ENCODE results near the gene GPR82. TPM values are rescaled to one million over a fixed set of nuclear protein-coding genes. Genes with fewer than 3 reads are reported as not detected.
A peak's percentile ranks its signal among the peaks of the same experiment; 100 is the strongest.
"Not testable (repeated sequence)": the region's sequence is repeated elsewhere in the genome, so short reads cannot be mapped to it uniquely, and the experiment has no call there.

The GPR82 gene
- total RNA-seq, 2 donors from 2014 or later = not detected

DNA sequence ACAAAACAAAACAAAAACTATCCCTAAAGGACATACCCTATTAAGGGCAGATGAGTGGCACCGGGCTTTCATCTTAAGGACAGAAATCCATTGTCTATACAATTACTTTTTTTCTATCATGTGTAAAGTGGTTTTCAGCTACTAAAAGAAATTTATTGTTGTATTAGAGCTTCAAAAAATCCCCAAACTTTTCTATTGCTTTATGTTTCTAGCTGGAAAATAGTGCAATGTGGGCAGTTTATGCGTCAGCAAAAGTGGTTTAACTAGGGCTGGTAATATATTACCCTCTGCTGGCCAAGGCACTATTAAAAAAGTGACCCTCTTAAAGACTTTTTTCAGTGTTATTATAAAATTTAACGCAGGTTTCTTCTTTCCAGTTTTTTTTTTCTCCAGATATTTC, 15.5 kb upstream of the GPR82 start:
- H3K36me3 Mint-ChIP-seq = peaks cover 0 to 3% of the 10 kb centered on the region in 2 donors
- H3K27ac Mint-ChIP-seq = no peak overlapping the region
- DNase-seq (ENCODE audit: low spot score in 2 of 2) (no peak), ATAC-seq (no peak)
- no peaks in the 10 kb centered on the region for H3K9me3 Mint-ChIP-seq

DNA sequence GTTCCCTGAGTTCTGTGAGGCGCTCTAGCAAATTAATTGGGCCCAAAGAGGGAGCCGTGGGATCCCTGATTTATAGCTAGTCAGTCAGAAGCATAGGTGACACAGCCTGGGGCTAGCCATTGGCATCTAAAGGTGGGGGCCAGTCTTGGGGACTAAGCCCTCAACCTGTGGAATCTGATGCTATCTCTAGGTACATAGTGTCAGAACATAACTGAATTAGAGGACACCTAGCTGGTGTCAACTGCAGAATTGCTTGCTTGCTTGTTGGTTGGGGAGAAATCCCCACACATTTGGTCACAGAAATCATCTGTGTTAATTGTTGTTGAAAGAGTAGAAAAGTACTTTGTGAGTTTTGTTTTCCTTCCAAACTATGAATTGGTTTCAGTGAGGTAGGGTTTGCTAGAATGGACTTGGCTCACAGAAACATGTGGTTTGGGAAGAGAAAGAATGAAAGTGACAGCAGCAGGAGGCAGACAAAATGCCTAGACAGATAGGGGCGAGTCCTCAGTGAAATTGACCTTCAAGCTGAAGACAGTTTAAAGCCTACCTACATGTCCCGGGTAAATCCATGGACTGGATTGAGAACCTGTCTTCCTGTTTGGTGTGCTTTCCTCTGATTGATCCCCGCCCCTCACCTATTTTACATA, 12.8 kb upstream of the GPR82 start:
- Mint-ChIP-seq H3K27ac (no peak overlapping the region), H3K9me3 (no peaks in the 10 kb centered on the region), H3K36me3 (peaks cover 0 to 10% of the 10 kb centered on the region in 2 donors)
- DNase-seq (ENCODE audit: low spot score in 2 of 2) (no peak), ATAC-seq (peak in 1 of 2 donors; percentile 80)

GRCh38 chrX:41716222-41716621, 7.8 kb upstream of the GPR82 start:
- H3K9me3 Mint-ChIP-seq = peaks cover 8 to 16% of the 10 kb centered on the region in 2 donors
- H3K27ac Mint-ChIP-seq = no peak overlapping the region
- peaks cover 15 to 40% of the 10 kb centered on the region in 2 donors for H3K36me3 Mint-ChIP-seq
- DNase-seq (ENCODE audit: low spot score in 2 of 2) (no peak), ATAC-seq (peak; percentile 41 to 49)

GRCh38 chrX:41716767-41717473, 7.1 kb upstream of the GPR82 start:
- DNase-seq (ENCODE audit: low spot score in 2 of 2) = no peak
- Mint-ChIP-seq H3K27ac (no peak overlapping the region), H3K36me3 (peaks cover 15 to 41% of the 10 kb centered on the region in 2 donors)

GRCh38 chrX:41718481-41719235, 5.3 kb upstream of the GPR82 start:
- peaks cover 23 to 45% of the 10 kb centered on the region in 2 donors for H3K36me3 Mint-ChIP-seq
- DNase-seq (ENCODE audit: low spot score in 2 of 2) (no peak), ATAC-seq (no peak)
- no peak overlapping the region for H3K27ac Mint-ChIP-seq
- peaks cover 8 to 16% of the 10 kb centered on the region in 2 donors for H3K9me3 Mint-ChIP-seq

More at GRCh38 chrX:41716767-41717473, 7.1 kb upstream of the GPR82 start:
- H3K9me3 Mint-ChIP-seq = peaks cover 8 to 16% of the 10 kb centered on the region in 2 donors
- ATAC-seq = no peak

GRCh38 chrX:41719610-41720009, 4.4 kb upstream of the GPR82 start:
- peaks cover 8 to 16% of the 10 kb centered on the region in 2 donors for H3K9me3 Mint-ChIP-seq
- ATAC-seq; DNase-seq (ENCODE audit: low spot score in 2 of 2); H3K27ac Mint-ChIP-seq: not testable (repeated sequence)
- H3K36me3 Mint-ChIP-seq = peaks cover 23 to 40% of the 10 kb centered on the region in 2 donors

DNA sequence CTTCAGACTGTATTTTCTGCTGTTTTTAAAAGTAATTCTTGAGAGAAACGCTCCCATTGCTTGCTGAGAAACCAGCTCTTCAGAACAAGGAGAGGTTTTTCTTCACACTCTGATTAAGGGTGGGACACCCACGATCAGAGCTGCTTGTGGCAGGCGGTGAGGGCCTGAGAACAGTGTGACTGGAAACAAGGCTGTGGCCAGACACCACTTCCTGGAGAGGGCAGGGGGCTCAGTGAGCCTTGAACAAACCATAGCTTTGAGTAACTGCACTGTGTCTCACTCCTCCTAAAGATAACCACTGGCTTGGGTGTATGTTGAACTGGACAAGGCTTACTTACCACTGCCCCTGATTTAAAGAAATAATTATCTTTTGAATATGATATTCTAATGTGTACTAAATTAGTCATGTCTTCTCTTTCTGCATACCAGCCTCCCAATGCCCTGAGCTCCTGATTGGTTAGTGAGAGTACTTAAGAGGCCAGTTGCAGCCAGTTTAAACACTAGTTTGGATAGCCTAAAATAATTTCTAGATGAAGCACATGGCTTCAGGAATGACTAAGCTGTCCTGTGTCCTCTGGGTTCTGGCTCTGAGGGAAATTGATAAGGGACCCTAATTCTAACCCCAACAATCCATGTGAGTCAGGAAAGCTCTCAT, 3.7 kb upstream of the GPR82 start:
- peaks cover 23 to 40% of the 10 kb centered on the region in 2 donors for H3K36me3 Mint-ChIP-seq
- no peak overlapping the region for H3K27ac Mint-ChIP-seq
- peaks cover 8 to 16% of the 10 kb centered on the region in 2 donors for H3K9me3 Mint-ChIP-seq
- DNase-seq (ENCODE audit: low spot score in 2 of 2) (no peak), ATAC-seq (peak; percentile 53 to 87)

- H3K9me3 Mint-ChIP-seq = peaks cover 8 to 16% of the 10 kb centered on the region in 2 donors
- DNase-seq (ENCODE audit: low spot score in 2 of 2) = no peak
- H3K36me3 Mint-ChIP-seq = peaks cover 22 to 40% of the 10 kb centered on the region in 2 donors
- H3K27ac Mint-ChIP-seq = no peak overlapping the region
- peak; percentile 60 to 84 for ATAC-seq
Measured at GRCh38 chrX:41721590-41721989, 2.4 kb upstream of the GPR82 start.

GRCh38 chrX:41722214-41722613, 1.8 kb upstream of the GPR82 start:
- no peak for DNase-seq (ENCODE audit: low spot score in 2 of 2)
- H3K36me3 Mint-ChIP-seq = peaks cover 16 to 34% of the 10 kb centered on the region in 2 donors
- no peak overlapping the region for H3K27ac Mint-ChIP-seq
- peak in 1 of 2 donors; percentile 56 for ATAC-seq
- peaks cover 8 to 9% of the 10 kb centered on the region in 2 donors for H3K9me3 Mint-ChIP-seq

GRCh38 chrX:41722816-41723618, 964 bp upstream of the GPR82 start:
- no peak for ATAC-seq
- H3K9me3 Mint-ChIP-seq = peaks cover 8% of the 10 kb centered on the region in 2 donors
- DNase-seq (ENCODE audit: low spot score in 2 of 2) = no peak
- H3K36me3 Mint-ChIP-seq = peaks cover 15 to 33% of the 10 kb centered on the region in 2 donors
- peak overlapping the region in 1 of 2 donors; percentile 41 for H3K27ac Mint-ChIP-seq

DNA sequence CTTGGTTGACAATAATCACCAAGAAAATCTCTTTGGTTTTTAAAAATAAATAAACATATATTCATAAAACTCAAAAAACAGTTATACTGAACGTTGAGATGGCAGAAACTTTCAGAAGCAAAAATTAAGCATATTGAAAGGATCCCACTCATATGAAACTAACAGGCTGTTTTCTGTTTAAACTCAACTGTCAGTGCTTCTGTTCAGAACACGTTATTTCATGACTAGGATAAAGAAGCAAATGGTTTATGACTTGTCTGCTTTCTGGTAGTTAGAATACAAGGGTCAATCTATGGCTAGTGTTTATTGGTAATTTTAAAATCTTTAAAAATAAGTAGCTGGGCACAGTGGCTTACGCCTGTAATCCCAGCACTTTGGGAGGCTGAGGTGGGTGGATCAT, 4.1 kb downstream of the GPR82 start:
- Mint-ChIP-seq H3K9me3 (no peaks in the 10 kb centered on the region), H3K36me3 (no peaks in the 10 kb centered on the region), H3K27ac (no peak overlapping the region)
- ATAC-seq (no peak), DNase-seq (ENCODE audit: low spot score in 2 of 2) (no peak)

- Mint-ChIP-seq H3K27ac (no peak overlapping the region), H3K9me3 (no peaks in the 10 kb centered on the region), H3K36me3 (no peaks in the 10 kb centered on the region)
- no peak for DNase-seq (ENCODE audit: low spot score in 2 of 2)
- ATAC-seq = no peak
Measured at GRCh38 chrX:41730081-41730480, 6.1 kb downstream of the GPR82 start.

- Mint-ChIP-seq H3K27ac (no peak overlapping the region), H3K36me3 (no peaks in the 10 kb centered on the region), H3K9me3 (no peaks in the 10 kb centered on the region)
- no peak for ATAC-seq
- no peak for DNase-seq (ENCODE audit: low spot score in 2 of 2)
Measured at GRCh38 chrX:41732260-41732659, 8.3 kb downstream of the GPR82 start.

DNA sequence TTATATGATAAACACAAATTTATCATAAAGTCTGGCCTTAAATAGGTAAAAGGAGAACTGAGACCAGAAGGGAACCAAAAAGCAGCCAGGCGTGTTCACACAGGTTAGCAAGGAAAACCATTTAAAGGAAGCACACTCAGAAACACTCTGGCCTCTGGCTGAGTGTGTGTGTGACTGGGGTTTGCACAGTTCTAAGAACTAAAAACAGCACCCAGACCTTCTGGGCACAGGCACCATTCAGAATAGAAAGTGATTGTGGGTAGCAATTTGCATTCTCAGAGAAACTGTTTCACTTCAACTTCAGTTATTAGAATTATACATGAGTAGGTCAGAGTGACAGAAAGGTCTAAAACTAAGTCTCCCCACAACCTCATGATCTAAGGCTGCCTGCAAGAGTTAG, 10.0 kb downstream of the GPR82 start:
- Mint-ChIP-seq H3K9me3 (no peaks in the 10 kb centered on the region), H3K27ac (peak overlapping the region in 1 of 2 donors; percentile 22), H3K36me3 (no peaks in the 10 kb centered on the region)
- no peak for DNase-seq (ENCODE audit: low spot score in 2 of 2)
- peak; percentile 87 to 92 for ATAC-seq

GRCh38 chrX:41734530-41734929, 10.5 kb downstream of the GPR82 start:
- Mint-ChIP-seq H3K36me3 (no peaks in the 10 kb centered on the region), H3K27ac (peak overlapping the region in 1 of 2 donors; percentile 22), H3K9me3 (no peaks in the 10 kb centered on the region)
- DNase-seq (ENCODE audit: low spot score in 2 of 2) = no peak
- ATAC-seq = peak; percentile 29 to 43

GRCh38 chrX:41737065-41737464, 13.1 kb downstream of the GPR82 start:
- Mint-ChIP-seq H3K9me3 (no peaks in the 10 kb centered on the region), H3K36me3 (no peaks in the 10 kb centered on the region), H3K27ac (peak overlapping the region in 1 of 2 donors; percentile 5)
- DNase-seq (ENCODE audit: low spot score in 2 of 2) = no peak
- ATAC-seq = peak; percentile 32 to 65
